ENCODE results near the gene ANXA6. TPM values are rescaled to one million over a fixed set of nuclear protein-coding genes. Genes with fewer than 3 reads are reported as not detected.
A peak's percentile ranks its signal among the peaks of the same experiment; 100 is the strongest.

ANXA6 gene
- total and polyA plus RNA-seq, 9 of the 15 experiments (the other 6 are each of a cell fraction or from before 2014, with no cell fraction given) = 0.70 to 13.2 (median 8.3) TPM

- TF ChIP-seq TEAD4 (IDR thresholded peaks at IDR 0.05; ENCODE audit: low read length) (peak; percentile 32; the same call in 1 of the 2 replicates), TEAD4 (CRISPR knock-in tag; IDR thresholded peaks at IDR 0.05; ENCODE audit: borderline replicate concordance) (no peak), SMARCA4 (IDR thresholded peaks at IDR 0.05) (peak; percentile 48; the same call in 1 of the 2 replicates), ZC3H11A (IDR thresholded peaks at IDR 0.05; ENCODE audit: low read depth, low read length) (no peak), CLOCK (CRISPR knock-in tag; IDR thresholded peaks at IDR 0.05; ENCODE audit: borderline replicate concordance) (no peak), CUX1 (CRISPR knock-in tag; IDR thresholded peaks at IDR 0.05) (no peak), ILK (tag; IDR thresholded peaks at IDR 0.05; ENCODE audit: borderline replicate concordance, low read depth) (no peak)
- TF ChIP-seq, protein P1, sequence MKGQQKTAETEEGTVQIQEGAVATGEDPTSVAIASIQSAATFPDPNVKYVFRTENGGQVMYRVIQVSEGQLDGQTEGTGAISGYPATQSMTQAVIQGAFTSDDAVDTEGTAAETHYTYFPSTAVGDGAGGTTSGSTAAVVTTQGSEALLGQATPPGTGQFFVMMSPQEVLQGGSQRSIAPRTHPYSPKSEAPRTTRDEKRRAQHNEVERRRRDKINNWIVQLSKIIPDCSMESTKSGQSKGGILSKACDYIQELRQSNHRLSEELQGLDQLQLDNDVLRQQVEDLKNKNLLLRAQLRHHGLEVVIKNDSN (CRISPR knock-in tag; IDR thresholded peaks at IDR 0.05) = no peak
- TF ChIP-seq, protein P2, sequence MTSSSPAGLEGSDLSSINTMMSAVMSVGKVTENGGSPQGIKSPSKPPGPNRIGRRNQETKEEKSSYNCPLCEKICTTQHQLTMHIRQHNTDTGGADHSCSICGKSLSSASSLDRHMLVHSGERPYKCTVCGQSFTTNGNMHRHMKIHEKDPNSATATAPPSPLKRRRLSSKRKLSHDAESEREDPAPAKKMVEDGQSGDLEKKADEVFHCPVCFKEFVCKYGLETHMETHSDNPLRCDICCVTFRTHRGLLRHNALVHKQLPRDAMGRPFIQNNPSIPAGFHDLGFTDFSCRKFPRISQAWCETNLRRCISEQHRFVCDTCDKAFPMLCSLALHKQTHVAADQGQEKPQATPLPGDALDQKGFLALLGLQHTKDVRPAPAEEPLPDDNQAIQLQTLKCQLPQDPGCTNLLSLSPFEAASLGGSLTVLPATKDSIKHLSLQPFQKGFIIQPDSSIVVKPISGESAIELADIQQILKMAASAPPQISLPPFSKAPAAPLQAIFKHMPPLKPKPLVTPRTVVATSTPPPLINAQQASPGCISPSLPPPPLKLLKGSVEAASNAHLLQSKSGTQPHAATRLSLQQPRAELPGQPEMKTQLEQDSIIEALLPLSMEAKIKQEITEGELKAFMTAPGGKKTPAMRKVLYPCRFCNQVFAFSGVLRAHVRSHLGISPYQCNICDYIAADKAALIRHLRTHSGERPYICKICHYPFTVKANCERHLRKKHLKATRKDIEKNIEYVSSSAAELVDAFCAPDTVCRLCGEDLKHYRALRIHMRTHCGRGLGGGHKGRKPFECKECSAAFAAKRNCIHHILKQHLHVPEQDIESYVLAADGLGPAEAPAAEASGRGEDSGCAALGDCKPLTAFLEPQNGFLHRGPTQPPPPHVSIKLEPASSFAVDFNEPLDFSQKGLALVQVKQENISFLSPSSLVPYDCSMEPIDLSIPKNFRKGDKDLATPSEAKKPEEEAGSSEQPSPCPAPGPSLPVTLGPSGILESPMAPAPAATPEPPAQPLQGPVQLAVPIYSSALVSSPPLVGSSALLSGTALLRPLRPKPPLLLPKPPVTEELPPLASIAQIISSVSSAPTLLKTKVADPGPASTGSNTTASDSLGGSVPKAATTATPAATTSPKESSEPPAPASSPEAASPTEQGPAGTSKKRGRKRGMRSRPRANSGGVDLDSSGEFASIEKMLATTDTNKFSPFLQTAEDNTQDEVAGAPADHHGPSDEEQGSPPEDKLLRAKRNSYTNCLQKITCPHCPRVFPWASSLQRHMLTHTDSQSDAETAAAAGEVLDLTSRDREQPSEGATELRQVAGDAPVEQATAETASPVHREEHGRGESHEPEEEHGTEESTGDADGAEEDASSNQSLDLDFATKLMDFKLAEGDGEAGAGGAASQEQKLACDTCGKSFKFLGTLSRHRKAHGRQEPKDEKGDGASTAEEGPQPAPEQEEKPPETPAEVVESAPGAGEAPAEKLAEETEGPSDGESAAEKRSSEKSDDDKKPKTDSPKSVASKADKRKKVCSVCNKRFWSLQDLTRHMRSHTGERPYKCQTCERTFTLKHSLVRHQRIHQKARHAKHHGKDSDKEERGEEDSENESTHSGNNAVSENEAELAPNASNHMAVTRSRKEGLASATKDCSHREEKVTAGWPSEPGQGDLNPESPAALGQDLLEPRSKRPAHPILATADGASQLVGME (CRISPR knock-in tag; IDR thresholded peaks at IDR 0.05) = no peak
Measured at GRCh38 chr5:151063142-151063989, 94.2 kb downstream of the ANXA6 start (continued).
